ENCODE results near the gene IREB2. TPM values are rescaled to one million over a fixed set of nuclear protein-coding genes. Genes with fewer than 3 reads are reported as not detected.
A peak's percentile ranks its signal among the peaks of the same experiment; 100 is the strongest.
"Not testable (repeated sequence)": the region's sequence is repeated elsewhere in the genome, so short reads cannot be mapped to it uniquely, and the experiment has no call there.

IREB2 gene
- total and polyA plus RNA-seq, 2 donors (not counting 1 experiment from before 2014, with no cell fraction given), result 14.7 to 92.1 TPM

DNA sequence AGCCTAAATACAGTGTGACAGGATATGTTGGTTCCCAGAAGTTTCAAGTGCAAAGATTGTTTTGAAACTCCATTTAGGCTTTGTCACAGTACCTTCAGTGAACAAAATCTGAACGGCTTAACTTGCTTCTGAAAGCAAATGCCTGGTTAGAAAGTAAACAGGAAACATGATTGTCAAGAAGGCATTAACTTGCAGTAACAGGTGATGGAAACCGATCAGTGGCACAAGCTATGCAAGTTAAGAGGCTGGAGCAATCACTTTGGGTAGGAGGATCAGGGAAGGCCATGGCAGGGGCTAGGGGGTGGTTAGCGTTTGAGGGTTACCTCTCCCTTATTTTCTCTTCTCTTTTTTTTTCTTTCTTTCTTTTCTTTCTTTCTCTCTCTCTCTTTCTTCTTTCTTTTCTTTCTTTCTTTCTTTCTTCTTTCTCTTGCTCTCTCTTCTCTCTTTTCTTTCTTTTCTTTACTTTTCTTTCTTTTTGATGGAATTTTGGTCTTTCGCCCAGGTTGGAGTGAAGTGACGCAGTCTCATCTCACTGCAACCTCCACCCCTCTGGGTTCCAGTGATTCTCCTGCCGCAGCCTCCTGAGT lies 71.8 kb downstream of the IREB2 start:
- no peak overlapping the region for H3K4me3 Mint-ChIP-seq
- no peak overlapping the region for H3K9ac ChIP-seq (ENCODE audit: low read length)
- H3K27me3 ChIP-seq (replicated peaks in 1 of 4; ENCODE audit: control extremely low read depth in 1 of 4, control insufficient read depth in 3 of 4, insufficient read depth in 4 of 4, low read length in 3 of 4), result peaks cover 0 to 18% (median 6%) of the 10 kb centered on the region in 4 experiments
- H3K4me3 ChIP-seq (ENCODE audit: control extremely low read depth in 1 of 5, extremely low read depth in 1 of 5, insufficient read depth in 1 of 5, low read depth in 2 of 5, low read length in 4 of 5), result no peak overlapping the region
- H3K27ac Mint-ChIP-seq, result no peak overlapping the region
- H3K27ac ChIP-seq (ENCODE audit: low read length in 2 of 2), result no peak overlapping the region
- H2AFZ ChIP-seq (ENCODE audit: insufficient read depth, low read depth, low read length, poor library complexity, severe bottlenecking), result no peak overlapping the region
- H3K36me3 ChIP-seq (replicated peaks in 1 of 2; ENCODE audit: control extremely low read depth in 1 of 2, control insufficient read depth in 1 of 2, extremely low read depth in 1 of 2, insufficient read depth in 2 of 2, low read length in 1 of 2), result no peaks in the 10 kb centered on the region
- intact Hi-C loops (cut with micrococcal nuclease), result no loop called here
- H3K9me3 Mint-ChIP-seq (ENCODE audit: insufficient read depth), result no peaks in the 10 kb centered on the region
- ATAC-seq (ENCODE audit: low read depth) (no peak), DNase-seq (no peak)
- no peaks in the 10 kb centered on the region for H3K9me3 ChIP-seq (ENCODE audit: control extremely low read depth in 1 of 3, control insufficient read depth in 2 of 3, insufficient read depth in 1 of 3, low read length in 2 of 3)
- no peak overlapping the region for H3K4me2 ChIP-seq (replicated peaks; ENCODE audit: low read depth, low read length, poor library complexity, severe bottlenecking)
- H3K4me1 Mint-ChIP-seq, result peaks cover 16% of the 10 kb centered on the region
- H3K27me3 Mint-ChIP-seq, result peaks cover 25% of the 10 kb centered on the region
- peak; percentile 29 for TF ChIP-seq CTCF (IDR thresholded peaks at IDR 0.05)
- no peak for TF ChIP-seq EZH2 (IDR thresholded peaks at IDR 0.05; ENCODE audit: borderline replicate concordance, insufficient read depth, low read depth, low read length, poor library complexity, severe bottlenecking)
- CTCF ChIA-PET, result no interaction called here
- POLR2A ChIA-PET, result no interaction called here
- 50% methylated on average over 1 of the region's 6 CpGs for WGBS (ENCODE audit: insufficient coverage)
- H3K79me2 ChIP-seq (ENCODE audit: control insufficient read depth, insufficient read depth, low read length), result no peaks in the 10 kb centered on the region
- peaks cover 10 to 14% of the 10 kb centered on the region in 2 donors for H3K4me1 ChIP-seq (ENCODE audit: control insufficient read depth in 2 of 2, insufficient read depth in 2 of 2, low read length in 2 of 2)
- no peaks in the 10 kb centered on the region for H4K20me1 ChIP-seq (ENCODE audit: control insufficient read depth, insufficient read depth, low read length, poor library complexity, severe bottlenecking)

- H3K4me1 ChIP-seq (ENCODE audit: control insufficient read depth in 2 of 2, insufficient read depth in 2 of 2, low read length in 2 of 2); POLR2A ChIA-PET: not testable (repeated sequence)
Observed at GRCh38 chr15:78520035-78520434, 82.0 kb downstream of the IREB2 start.

More at GRCh38 chr15:78520035-78520434, 82.0 kb downstream of the IREB2 start:
- CTCF ChIA-PET; H3K27me3 ChIP-seq (replicated peaks in 1 of 4; ENCODE audit: control extremely low read depth in 1 of 4, control insufficient read depth in 3 of 4, insufficient read depth in 4 of 4, low read length in 3 of 4); H3K4me3 ChIP-seq (ENCODE audit: control extremely low read depth in 1 of 5, extremely low read depth in 1 of 5, insufficient read depth in 1 of 5, low read depth in 2 of 5, low read length in 4 of 5); H4K20me1 ChIP-seq (ENCODE audit: control insufficient read depth, insufficient read depth, low read length, poor library complexity, severe bottlenecking); H3K4me3 Mint-ChIP-seq; intact Hi-C loops (cut with micrococcal nuclease); H3K4me1 Mint-ChIP-seq; ATAC-seq (ENCODE audit: low read depth); H3K27ac Mint-ChIP-seq; DNase-seq; H2AFZ ChIP-seq (ENCODE audit: insufficient read depth, low read depth, low read length, poor library complexity, severe bottlenecking); H3K27me3 Mint-ChIP-seq; H3K9me3 Mint-ChIP-seq (ENCODE audit: insufficient read depth); H3K27ac ChIP-seq (ENCODE audit: low read length in 2 of 2); H3K79me2 ChIP-seq (ENCODE audit: control insufficient read depth, insufficient read depth, low read length); H3K9ac ChIP-seq (ENCODE audit: low read length); H3K4me2 ChIP-seq (replicated peaks; ENCODE audit: low read depth, low read length, poor library complexity, severe bottlenecking); H3K36me3 ChIP-seq (replicated peaks in 1 of 2; ENCODE audit: control extremely low read depth in 1 of 2, control insufficient read depth in 1 of 2, extremely low read depth in 1 of 2, insufficient read depth in 2 of 2, low read length in 1 of 2): not testable (repeated sequence)
- no CpG with 5 or more reads among the region's 3 CpGs for WGBS (ENCODE audit: insufficient coverage)
- peaks cover 0 to 11% (median 2%) of the 10 kb centered on the region in 3 donors for H3K9me3 ChIP-seq (ENCODE audit: control extremely low read depth in 1 of 3, control insufficient read depth in 2 of 3, insufficient read depth in 1 of 3, low read length in 2 of 3)
